ENCODE data around the gene MSRB3. TPM values are rescaled to one million over a fixed set of nuclear protein-coding genes. Genes with fewer than 3 reads are reported as not detected.

MSRB3 gene
- total RNA-seq, 4 donors from 2014 or later, result 2.7 to 54.6 (median 11.1) TPM

- TF ChIP-seq, protein P1, sequence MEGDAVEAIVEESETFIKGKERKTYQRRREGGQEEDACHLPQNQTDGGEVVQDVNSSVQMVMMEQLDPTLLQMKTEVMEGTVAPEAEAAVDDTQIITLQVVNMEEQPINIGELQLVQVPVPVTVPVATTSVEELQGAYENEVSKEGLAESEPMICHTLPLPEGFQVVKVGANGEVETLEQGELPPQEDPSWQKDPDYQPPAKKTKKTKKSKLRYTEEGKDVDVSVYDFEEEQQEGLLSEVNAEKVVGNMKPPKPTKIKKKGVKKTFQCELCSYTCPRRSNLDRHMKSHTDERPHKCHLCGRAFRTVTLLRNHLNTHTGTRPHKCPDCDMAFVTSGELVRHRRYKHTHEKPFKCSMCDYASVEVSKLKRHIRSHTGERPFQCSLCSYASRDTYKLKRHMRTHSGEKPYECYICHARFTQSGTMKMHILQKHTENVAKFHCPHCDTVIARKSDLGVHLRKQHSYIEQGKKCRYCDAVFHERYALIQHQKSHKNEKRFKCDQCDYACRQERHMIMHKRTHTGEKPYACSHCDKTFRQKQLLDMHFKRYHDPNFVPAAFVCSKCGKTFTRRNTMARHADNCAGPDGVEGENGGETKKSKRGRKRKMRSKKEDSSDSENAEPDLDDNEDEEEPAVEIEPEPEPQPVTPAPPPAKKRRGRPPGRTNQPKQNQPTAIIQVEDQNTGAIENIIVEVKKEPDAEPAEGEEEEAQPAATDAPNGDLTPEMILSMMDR (IDR thresholded peaks at IDR 0.05), result no peak
- TF ChIP-seq POLR2A (IDR thresholded peaks at IDR 0.05), result no peak
- H3K27me3 ChIP-seq, result no peaks in the 10 kb centered on the region
- no peaks in the 10 kb centered on the region for H3K9me3 ChIP-seq
- intact Hi-C loops (cut with DNase I), result no loop called here
- peaks cover 0 to 11% (median 0%) of the 10 kb centered on the region in 3 donors for H3K36me3 ChIP-seq
- no peaks in the 10 kb centered on the region for H3K4me1 ChIP-seq
- WGBS, 2 donors, result 75 to 77% methylated on average over 9 of the region's 9 CpGs
- no peak for DNase-seq
- no peak overlapping the region for H3K4me3 ChIP-seq
- H3K27ac ChIP-seq, result no peak overlapping the region
Observed at GRCh38 chr12:65463082-65463481, 184.6 kb downstream of the MSRB3 start.

- Histone ChIP-seq H3K27me3 (no peaks in the 10 kb centered on the region), H3K4me3 (no peak overlapping the region), H3K4me1 (no peaks in the 10 kb centered on the region), H3K9me3 (no peaks in the 10 kb centered on the region), H3K36me3 (peaks cover 0 to 11% (median 0%) of the 10 kb centered on the region in 3 donors), H3K27ac (no peak overlapping the region)
- no peak for DNase-seq
- TF ChIP-seq POLR2A (IDR thresholded peaks at IDR 0.05), result no peak
- TF ChIP-seq, protein P1 (IDR thresholded peaks at IDR 0.05), result no peak
- WGBS, 2 donors, result 67 to 71% methylated on average over 1 of the region's 1 CpG
- intact Hi-C loops (cut with DNase I), result no loop called here
Observed at GRCh38 chr12:65463611-65464010, 185.1 kb downstream of the MSRB3 start.

DNA sequence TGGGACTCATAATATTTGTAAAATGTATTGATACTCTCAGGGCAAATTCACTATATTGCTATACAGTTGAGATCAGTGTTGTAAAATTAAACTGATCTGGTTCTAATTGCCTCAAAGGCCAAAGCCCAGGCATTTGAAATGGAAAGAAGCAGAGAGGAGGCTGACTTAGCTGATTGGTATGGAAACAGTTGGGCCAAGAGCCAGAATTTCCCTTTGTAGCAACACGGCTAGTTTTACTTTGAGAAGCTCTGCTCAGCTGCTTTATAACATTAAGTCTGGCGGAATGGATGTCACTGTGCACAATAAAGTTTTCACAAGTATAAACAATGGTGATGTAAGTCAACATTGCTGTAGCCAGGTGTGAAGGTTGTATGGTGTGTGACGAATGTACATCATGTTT, 186.4 kb downstream of the MSRB3 start:
- Histone ChIP-seq H3K27me3 (no peaks in the 10 kb centered on the region), H3K27ac (no peak overlapping the region), H3K36me3 (peaks cover 0 to 11% (median 0%) of the 10 kb centered on the region in 3 donors), H3K4me1 (no peaks in the 10 kb centered on the region), H3K9me3 (no peaks in the 10 kb centered on the region), H3K4me3 (no peak overlapping the region)
- no peak for DNase-seq
- WGBS, 2 donors, result 57 to 69% methylated on average over 3 of the region's 3 CpGs
- intact Hi-C loops (cut with DNase I), result no loop called here
- no peak for TF ChIP-seq POLR2A (IDR thresholded peaks at IDR 0.05)
- TF ChIP-seq, protein P1 (IDR thresholded peaks at IDR 0.05), result no peak

GRCh38 chr12:65465766-65466547, 187.5 kb downstream of the MSRB3 start:
- H3K4me3 ChIP-seq, result no peak overlapping the region
- no peaks in the 10 kb centered on the region for H3K4me1 ChIP-seq
- 55 to 62% methylated on average over 4 to 9 of the region's 9 CpGs for WGBS, 2 donors
- intact Hi-C loops (cut with DNase I), result no loop called here
- H3K36me3 ChIP-seq, result peaks cover 0 to 11% (median 0%) of the 10 kb centered on the region in 3 donors
- TF ChIP-seq, protein P1 (IDR thresholded peaks at IDR 0.05), result no peak
- TF ChIP-seq POLR2A (IDR thresholded peaks at IDR 0.05), result no peak
- H3K27me3 ChIP-seq, result no peaks in the 10 kb centered on the region
- DNase-seq, result no peak
- H3K9me3 ChIP-seq, result no peaks in the 10 kb centered on the region
- no peak overlapping the region for H3K27ac ChIP-seq

DNA sequence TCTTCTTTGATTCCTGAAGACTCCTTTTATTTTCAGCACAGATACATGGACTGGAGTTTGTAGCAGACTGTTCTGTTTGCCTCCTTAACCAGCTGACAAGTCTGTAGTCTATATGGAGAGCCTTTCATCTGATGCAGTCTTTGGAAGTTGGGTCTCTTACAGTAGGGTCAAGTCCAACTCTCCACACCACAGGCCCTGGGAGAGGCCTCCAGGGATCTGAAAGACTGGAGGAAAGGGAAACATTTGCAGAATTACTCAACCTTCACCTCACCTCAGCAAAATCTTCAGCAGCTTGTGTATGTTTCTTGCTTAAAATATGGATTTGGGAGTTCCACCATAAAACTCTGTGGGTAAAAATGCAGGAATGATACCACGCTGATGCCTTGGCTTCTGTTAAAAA, 188.4 kb downstream of the MSRB3 start:
- Histone ChIP-seq H3K27ac (no peak overlapping the region), H3K36me3 (peaks cover 0 to 11% (median 0%) of the 10 kb centered on the region in 3 donors), H3K27me3 (no peaks in the 10 kb centered on the region), H3K4me1 (no peaks in the 10 kb centered on the region), H3K4me3 (no peak overlapping the region), H3K9me3 (no peaks in the 10 kb centered on the region)
- 64 to 76% methylated on average over 1 of the region's 1 CpG for WGBS, 2 donors
- intact Hi-C loops (cut with DNase I), result no loop called here
- no peak for TF ChIP-seq POLR2A (IDR thresholded peaks at IDR 0.05)
- TF ChIP-seq, protein P1 (IDR thresholded peaks at IDR 0.05), result no peak
- no peak for DNase-seq

Measured in esophagus squamous epithelium (tissue), 5 donors.